SKM-1 (cell line): ENCODE results near the gene WDR38.

ENCODE experiments used
- DNase-seq: peaks from one replicate; lab custom pipeline; 2025; ENCODE audit not compliant: unreplicated experiment; lab: John Stamatoyannopoulos, UW

Gene WDR38

GRCh38 chr9:124880501-124880900, 27.2 kb downstream of the WDR38 start:
- DNase-seq = no peak

GRCh38 chr9:124881138-124881743, 28.0 kb downstream of the WDR38 start:
- no peak for DNase-seq

GRCh38 chr9:124882231-124882630, 29.0 kb downstream of the WDR38 start:
- no peak for DNase-seq

GRCh38 chr9:124884376-124884775, 31.1 kb downstream of the WDR38 start:
- DNase-seq = no peak

- DNase-seq = no peak
Observed at GRCh38 chr9:124885551-124885950, 32.3 kb downstream of the WDR38 start.

GRCh38 chr9:124886461-124886860, 33.2 kb downstream of the WDR38 start:
- DNase-seq = no peak

GRCh38 chr9:124886866-124887492, 33.7 kb downstream of the WDR38 start:
- no peak for DNase-seq

GRCh38 chr9:124887832-124888231, 34.6 kb downstream of the WDR38 start:
- no peak for DNase-seq

GRCh38 chr9:124889006-124889405, 35.7 kb downstream of the WDR38 start:
- no peak for DNase-seq

- DNase-seq = no peak
Observed at GRCh38 chr9:124890179-124890578, 36.9 kb downstream of the WDR38 start.

GRCh38 chr9:124894035-124894740, 40.9 kb downstream of the WDR38 start:
- DNase-seq = no peak

GRCh38 chr9:124894741-124895170, 41.5 kb downstream of the WDR38 start:
- no peak for DNase-seq

- no peak for DNase-seq
Observed at GRCh38 chr9:124897570-124898460, 44.6 kb downstream of the WDR38 start.

- DNase-seq = no peak
Observed at GRCh38 chr9:124899845-124900244, 46.6 kb downstream of the WDR38 start.

- no peak for DNase-seq
Observed at GRCh38 chr9:124906966-124907365, 53.7 kb downstream of the WDR38 start.
